NCI-H2171 treated with DMSO at 0.1 percent for 48 hours (cell line): ENCODE data around the gene CCDC171.
A peak's percentile ranks its signal among the peaks of the same experiment; 100 is the strongest.
"Not testable (repeated sequence)": the region's sequence is repeated elsewhere in the genome, so short reads cannot be mapped to it uniquely, and the experiment has no call there.

Source experiments
- DNase-seq: peaks from one replicate; lab custom pipeline; 2025; lab: John Stamatoyannopoulos, UW

CCDC171 gene

DNA sequence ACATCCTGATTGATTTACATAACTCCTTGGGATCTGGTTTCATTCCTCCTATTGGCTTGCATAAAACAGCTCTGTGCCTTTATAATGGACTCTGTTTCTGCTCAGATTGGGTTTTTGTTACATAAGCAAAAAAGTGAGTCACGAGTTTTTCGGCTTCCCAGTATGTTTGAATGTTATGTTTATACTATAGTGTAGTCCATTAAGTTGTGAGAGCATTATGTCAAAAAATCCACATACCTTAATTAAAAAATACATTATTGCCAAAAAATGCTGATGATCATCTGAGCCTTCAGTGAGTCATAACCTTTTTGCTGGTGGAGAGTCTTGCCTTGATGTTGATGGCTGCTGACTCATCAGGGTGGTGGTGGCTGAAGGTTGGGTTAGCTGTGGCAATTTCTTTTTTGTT, 144.6 kb downstream of the CCDC171 start:
- DNase-seq = no peak

DNA sequence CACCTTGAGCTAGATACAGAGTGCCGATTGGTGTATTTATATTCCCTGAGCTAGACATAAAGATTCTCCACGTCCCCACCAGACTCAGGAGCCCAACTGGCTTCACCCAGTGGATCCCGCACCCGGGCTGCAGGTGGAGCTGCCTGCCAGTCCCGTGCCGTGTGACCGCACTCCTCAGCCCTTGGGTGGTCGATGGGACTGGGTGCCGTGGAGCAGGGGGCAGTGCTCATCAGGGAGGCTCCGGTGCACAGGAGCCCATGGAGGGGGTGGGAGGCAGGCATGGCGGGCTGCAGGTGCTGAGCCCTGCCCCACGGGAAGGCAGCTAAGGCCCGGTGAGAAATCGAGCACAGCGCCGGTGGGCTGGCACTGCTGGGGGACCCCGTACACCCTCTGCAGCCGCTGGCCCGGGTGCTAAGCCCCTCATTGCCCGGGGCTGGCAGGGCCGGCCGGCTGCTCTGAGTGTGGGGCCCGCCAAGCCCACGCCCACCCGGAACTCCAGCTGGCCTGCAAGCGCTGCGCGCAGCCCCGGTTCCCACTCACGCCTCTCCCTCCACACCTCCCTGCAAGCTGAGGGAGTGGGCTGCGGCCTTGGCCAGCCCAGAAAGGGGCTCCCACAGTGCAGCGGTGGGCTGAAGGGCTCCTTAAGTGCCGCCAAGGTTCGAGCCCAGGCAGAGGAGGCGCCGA, 147.2 kb downstream of the CCDC171 start:
- DNase-seq = not testable (repeated sequence)

DNA sequence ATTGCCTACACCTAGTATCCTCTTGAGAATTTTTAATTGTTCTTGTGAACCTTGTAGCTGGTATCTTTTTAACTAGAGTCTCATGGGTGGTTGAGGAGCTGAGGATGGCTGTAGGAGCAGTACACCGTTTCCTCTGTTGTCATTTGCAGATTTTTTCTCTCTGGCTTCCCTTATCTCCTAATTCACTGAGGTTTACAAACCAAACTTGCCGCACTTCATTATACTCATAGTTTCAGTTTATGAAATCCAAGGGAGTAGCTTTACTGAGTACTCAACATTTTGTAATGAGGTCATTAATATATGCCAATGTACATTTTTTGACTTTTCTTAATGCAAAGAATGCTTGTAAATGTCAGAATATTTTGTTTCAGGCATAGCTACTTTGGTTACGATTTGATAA, 154.2 kb downstream of the CCDC171 start:
- DNase-seq = no peak

DNA sequence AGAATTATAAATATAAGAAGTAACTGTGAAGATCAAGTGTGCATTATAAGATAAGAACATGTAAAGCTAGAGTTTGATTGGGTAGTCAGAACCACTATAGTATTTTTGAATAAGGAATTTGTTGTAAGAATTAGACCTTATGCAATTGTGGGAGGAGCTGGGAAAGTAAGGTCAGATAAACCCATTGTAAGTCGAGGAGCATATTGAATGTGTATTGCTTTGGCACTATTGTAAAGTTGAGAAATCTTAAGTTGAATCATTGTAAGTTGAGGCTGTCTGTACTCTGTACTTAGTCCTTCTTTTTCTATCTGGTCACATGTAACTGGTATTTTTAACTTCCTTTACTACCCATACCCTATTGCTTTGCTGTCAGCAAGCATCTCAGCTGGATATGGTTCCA, 158.7 kb downstream of the CCDC171 start:
- no peak for DNase-seq

DNA sequence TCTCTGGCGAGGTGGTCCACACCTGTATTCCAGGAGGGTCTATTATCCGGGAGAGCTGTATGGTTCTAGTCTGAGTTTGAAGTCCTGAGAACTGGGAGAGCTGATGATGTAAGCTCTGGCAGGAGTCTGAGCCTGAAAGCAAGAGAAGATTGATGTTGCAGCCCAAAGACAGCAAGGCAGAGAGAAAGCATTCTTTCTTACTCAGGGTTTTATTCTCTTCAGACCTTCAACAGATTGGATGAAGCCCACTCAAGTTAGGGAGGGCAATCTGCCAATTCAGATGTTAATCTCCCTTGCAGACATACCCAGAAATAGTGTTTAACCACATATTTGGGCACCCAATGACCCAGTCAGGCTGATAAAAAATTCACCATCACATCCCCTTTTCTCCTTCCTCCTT, 159.1 kb downstream of the CCDC171 start:
- no peak for DNase-seq

DNA sequence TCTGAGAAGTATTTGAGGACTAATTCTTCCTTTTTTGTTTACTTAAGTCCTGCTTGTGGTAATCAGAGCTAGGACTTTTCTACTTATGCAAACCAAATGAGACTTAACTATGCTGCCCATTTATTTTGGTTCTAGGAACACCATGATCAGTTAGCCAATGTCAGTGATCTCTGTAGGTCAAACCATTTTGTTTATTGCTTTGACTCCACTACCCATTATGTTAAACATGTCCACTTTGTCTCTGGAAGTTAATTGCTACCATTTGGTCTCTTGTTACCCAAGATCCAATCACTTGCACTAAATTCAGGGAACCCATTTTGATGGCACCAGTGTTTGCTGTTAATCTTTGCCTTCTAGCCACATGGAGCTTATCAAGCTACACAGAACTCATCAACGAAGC, 161.9 kb downstream of the CCDC171 start:
- no peak for DNase-seq

DNA sequence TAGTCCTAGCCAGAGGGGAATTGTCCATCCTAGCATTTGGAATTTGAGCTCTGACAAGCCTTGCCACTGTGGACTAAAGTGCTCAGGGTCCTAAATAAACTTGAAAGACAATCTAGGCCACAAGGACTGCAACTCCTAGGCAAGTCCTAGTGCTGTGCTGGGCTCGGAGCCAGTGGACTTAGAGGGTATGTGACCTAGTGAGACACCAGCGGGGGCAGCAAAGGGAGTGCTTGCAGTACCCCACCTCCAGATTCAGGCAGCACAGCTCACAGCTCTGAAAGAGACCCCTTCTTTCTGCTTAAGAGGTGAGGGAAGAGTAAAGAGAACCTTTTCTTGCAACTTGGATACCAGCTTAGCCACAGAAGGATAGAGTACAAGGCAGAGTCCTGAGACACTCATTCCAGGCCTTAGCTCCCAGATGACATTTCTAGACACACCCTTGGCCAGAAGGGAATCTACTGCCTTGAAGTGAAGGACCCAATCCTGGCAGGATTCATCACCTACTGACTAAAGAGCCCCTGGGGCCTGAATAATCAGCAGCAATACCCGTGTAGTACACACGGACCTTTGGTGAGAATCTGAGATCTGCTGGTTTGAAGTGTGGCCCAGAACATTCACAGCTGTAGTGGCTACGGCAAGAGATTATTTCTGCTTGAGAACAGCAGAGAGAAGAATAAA, 164.6 kb downstream of the CCDC171 start:
- DNase-seq = no peak

DNA sequence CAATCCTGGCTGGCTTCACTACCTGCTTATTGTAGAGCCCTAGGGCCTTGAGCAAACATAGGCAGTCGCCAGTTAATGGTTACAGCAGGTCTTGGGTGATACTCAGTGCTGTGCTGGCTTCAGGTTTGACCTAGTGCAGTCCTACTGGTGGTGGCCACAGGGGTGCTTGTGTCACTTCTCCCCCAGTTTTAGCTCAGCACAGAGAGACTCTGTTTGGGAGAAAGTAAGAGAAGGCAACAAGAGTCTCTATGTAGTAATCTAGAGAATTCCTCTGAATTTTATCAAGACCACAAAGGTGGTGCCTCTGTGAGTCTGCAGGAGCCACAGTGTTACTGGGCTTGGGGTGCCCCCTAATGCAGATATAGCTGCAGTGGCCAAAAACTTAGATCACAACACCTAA, 165.6 kb downstream of the CCDC171 start:
- no peak for DNase-seq

DNA sequence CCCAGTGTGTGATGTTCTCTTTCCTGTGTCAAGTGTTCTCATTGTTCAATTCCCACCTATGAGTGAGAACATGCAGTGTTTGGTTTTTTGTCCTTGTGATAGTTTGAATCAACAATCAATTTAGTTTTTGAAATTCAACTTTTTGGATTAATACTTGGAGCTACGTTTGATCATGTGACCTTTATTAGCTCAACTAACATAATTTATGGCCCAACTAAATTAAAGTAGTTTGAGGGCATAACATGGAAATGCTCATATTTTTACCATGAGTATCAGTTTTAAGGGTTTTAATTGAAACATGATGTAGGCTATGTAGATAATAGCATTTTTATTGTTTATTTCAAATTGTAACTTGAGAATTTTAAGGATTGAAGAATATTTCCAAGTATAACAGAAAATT, 168.0 kb downstream of the CCDC171 start:
- DNase-seq = no peak

DNA sequence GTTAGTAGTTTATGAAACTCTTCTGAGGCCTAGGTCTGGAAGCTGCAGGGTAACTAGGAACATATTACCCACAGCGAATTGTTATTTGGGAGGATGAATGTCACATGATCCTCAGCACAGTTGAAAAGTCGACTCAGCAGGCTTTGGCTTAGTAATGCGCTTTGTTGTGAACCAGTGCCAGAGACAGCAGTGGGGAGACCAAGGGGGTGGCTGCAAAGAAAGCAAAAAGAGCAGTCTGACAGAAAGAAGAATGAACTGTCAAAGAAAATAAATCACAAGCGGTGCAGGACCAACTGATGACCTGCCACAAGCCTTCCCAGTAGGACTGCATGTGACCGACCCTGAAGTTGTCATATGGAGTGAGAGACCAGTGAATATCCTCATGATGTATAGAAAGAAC, 170.0 kb downstream of the CCDC171 start:
- DNase-seq = no peak

DNA sequence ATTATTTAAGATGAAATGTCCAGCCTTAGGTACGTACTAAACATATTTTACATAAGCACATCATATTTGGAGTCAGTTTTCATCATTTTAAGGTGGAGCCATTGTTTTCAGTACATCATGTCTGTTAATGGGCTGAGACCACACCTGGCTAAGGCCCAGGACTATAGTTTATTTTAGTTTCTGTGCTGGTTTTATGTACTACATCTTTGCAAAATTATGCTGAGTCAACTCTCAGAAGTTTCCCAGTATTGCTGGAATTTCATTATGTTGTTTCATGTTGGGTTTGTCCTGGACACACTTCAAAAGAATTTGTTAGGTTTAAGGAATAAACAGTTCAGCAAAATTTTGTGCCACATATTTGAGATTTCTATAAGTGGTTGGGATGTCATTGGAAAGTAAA, 171.2 kb downstream of the CCDC171 start:
- no peak for DNase-seq

DNA sequence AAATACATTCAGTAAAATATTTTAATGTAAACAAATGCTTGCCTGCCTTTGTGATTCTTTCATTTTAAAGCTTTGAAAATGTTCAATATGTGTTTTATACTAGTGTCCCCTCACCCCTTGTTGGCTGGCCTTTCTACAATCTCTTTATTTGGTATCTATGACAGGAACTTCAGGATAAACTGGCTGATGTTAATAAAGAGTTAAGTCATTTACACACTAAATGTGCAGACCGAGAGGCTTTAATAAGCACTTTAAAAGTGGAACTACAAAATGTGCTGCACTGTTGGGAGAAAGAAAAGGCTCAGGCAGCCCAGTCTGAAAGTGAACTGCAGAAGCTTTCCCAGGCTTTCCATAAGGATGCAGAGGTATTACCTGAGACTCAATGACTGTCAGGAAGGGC, 171.8 kb downstream of the CCDC171 start:
- DNase-seq = no peak

DNA sequence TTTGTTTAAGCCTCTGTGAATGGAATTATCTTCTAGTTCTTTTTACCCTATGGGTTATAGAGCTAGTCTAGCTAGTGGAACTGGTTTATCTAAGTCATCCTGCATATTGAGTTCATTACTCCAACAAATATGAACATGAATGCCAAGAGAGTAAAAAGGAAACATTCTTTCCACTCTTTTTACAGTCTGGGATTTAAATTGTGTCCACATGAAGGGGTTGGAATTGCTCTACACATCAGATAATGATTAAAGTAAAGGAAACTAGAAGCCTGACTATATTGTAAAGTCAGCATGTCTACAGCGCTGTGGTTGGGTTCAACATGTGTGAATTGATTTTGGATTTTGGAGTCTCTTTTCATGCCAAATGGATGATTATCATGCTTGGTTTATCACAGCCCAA, 173.1 kb downstream of the CCDC171 start:
- no peak for DNase-seq

DNA sequence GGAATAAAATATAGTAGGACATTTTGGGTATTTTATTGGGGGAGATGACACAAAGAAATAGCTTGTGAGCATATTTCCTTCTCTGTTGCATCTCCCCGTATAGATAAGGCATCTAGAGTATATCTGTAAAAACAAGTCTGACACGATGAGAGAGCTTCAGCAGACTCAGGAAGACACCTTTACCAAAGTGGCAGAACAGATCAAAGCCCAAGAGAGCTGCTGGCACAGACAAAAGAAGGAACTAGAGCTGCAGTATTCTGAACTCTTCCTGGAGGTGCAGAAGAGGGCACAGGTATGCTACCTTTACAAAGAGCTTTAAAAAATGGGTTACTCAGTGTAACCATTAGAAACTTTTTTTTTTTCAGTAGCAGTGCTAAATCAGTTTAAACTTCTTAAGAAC, 176.7 kb downstream of the CCDC171 start:
- DNase-seq = no peak

DNA sequence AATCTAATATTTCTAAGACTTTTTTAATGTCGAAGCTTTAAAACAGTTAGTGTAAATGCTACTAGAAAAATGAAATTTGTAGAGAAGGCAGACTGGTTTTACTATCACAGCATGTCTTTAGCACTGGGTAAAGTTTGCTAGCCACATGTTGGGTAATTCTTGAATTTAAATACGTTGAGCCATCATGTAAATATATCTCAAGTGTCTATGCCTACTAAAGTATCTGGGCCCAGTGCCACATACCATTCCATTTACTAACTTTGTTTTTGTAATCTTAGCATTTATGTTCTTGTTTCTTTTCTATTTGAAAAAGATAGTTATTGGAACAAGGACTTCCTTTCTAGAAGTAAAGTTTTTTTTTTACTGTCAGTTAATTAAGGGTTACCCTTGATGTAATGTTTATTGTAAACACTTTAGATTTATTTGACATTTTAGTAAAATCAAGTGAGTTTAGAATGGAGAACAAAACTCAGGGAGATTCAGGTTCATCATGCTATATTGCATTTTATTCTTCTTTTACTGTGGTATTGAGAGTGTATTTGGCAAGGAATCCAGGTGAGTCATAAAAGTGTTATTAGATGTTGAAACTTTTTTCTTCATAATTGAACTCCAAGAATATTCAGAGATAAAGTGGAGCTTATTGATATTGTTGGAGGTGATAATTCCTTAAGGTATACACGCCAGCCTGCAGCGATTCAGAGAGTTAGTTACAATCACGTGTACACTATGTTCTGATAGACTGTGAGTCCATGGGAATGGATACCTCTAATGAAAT, 182.4 kb downstream of the CCDC171 start:
- DNase-seq = no peak

DNA sequence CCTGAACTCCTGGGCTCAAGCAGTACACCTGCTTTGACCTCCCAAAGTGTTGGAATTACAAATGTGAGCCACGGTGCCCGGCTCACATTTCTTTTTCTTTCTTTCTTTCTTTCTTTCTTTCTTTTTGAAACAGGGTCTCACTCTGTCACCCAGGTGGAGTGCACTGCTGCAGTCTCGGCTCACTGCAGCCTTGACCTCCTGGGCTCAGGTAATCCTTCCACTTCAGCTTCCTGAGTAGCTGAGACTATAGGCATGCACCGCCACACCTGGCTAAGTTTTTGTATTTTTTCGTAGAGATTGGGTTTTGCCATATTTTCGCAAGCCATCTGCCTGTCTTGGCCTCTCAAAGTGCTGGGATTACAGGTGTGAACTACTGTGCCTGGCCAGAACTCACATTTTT, 183.7 kb downstream of the CCDC171 start:
- DNase-seq = no peak

DNA sequence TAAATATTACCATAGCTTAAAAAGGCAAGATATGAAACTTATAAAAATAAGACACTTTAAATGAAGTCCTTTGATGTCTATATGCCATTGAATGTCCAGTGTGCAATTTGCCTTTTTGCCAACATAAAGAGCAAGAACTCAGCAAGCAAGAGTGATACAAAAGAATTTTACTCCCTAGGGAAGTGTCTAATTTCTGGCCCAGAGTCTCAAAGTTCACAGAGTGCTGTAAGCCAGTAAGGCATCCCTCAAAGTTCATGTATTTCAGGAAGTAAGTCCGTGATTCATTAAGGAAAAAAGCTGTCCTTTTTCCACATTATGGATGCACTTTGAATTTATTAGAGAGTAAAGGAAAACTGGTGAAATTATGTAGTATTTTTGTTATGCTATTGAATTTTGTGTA, 185.2 kb downstream of the CCDC171 start:
- peak; percentile 5 for DNase-seq

DNA sequence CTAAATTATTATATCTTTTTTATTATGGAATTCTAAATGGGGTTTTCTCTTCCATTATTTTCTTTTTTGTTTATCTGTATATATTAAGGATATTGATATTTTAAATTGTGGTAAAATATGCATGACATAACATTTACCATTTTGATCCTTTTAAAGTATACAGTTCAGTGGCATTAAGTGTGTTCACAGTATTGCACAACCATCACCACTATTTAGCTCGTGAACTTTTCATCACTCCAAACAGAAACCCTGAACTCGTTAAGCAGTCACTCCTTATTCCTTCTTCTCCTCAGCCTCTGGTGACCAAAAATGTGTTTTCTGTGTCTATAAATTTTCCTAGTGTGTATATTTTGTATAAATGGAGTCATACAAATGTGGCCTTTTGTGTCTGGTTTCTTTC, 188.2 kb downstream of the CCDC171 start:
- DNase-seq = no peak

DNA sequence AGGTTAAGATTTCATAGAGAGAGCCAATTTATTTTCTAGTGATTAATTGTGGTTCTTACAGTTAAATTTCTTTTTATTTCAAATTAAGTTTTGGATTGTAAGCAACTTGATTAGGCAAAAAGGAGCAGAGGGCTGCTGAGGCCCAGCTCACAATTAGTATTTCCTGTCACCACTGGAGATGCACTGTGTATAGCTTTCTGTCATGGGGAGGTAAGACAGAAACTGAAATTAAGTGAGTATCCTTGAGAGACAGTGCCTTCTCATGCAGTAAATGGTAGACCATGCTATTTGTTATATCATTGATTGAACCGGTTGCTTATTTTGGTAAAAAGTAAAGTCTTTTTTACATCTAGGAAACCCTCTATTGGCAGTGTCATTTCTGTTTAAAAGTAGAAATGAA, 190.7 kb downstream of the CCDC171 start:
- no peak for DNase-seq

DNA sequence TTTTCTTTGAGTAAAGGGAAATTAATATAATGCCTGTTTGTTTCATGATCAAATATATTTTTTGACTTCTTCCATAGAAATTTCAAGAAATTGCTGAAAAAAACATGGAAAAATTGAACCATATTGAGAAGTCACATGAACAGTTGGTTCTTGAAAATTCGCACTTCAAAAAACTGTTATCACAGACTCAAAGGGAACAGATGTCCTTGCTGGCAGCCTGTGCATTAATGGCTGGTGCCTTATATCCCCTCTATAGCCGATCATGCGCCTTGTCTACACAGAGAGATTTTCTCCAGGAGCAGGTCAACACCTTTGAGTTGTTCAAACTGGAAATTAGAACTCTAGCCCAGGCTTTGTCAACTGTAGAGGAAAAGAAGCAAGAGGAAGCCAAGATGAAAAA, 191.4 kb downstream of the CCDC171 start:
- peak; percentile 34 for DNase-seq

DNA sequence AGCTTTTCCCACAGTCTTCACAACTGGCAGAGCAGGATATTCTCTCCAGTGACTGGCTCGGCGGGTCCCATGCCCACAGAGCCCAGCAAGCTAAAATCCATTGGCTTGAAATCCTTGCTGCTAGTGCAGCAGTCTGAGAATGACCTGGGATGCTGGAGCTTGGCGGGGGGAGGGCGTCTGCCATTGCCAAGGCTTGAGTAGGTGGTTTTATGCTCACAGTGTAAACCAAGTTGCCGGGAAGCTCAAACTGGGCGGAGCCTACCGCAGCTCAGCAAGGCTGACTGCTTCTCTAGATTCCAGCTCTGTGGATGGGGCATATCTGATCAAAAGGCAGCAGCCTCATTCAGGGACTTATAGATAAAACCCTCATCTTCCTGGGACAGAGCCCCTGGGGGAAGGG, 194.1 kb downstream of the CCDC171 start:
- no peak for DNase-seq

DNA sequence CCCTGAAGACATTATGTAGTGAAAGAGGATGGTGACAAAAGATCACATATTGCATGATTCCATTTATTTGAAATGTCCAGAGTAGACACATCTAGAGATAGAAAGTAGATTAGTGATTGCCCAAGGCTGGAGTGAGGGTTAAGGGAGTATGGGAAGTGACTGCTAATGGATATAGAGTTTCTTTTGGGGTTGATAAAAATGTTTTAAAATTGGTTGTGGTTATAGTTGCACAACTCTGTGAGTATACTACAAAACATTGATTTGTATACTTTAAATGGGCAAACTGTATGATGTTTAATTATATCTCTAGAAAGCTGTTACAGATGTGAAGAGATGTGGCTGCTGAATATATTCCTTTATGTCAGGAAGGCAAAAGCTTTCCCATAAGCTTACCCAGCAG, 202.8 kb downstream of the CCDC171 start:
- DNase-seq = no peak

DNA sequence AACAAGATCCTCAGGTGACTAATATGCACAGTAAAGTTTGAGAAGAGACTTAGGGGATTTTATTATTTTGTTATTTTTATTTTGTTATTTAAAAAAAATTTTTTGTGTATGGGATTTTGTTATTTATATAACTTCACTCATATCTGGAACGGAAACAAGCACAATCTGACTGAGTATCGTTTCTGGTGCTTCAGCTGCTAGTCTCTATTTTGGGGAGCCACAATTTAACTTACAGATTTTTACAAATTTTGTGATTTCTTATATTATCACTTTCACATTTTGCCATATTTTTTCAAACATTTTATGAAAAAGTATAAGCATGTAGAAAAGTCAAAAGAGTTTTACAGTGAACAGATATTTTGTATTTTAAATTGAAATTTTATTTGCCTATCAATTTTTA, 208.7 kb downstream of the CCDC171 start:
- no peak for DNase-seq
